Prostate gland (tissue), 2 donors: ENCODE results near the gene APOLD1. TPM values are rescaled to one million over a fixed set of nuclear protein-coding genes. Genes with fewer than 3 reads are reported as not detected.
A peak's percentile ranks its signal among the peaks of the same experiment; 100 is the strongest.

Experiments
- DNase-seq: peaks from one replicate; pipeline ENCODE4 v3.0.0-alpha.2; 2019; ENCODE audit warnings: low spot score
- H3K27ac ChIP-seq, 2 donors: fragments of 200-600 bp; sonication (generic); 2 replicates each; pipeline ENCODE4 v1.5.1; 2017 to 2019
- H3K27me3 ChIP-seq: fragments of 200-600 bp; sonication (generic); replicated peaks from 2 replicates; pipeline ENCODE4 v1.5.1; 2019; ENCODE audit not compliant: insufficient read depth
- H3K36me3 ChIP-seq, 2 donors: fragments of 200-600 bp; sonication (generic); 1 replicate in 1 of 2; 2 replicates in 1 of 2; pipeline versions ENCODE4 v1.5.1 to v1.8.1; 2017 to 2019
- H3K4me1 ChIP-seq: fragments of 200-600 bp; sonication (generic); replicated peaks from 2 replicates; pipeline ENCODE4 v1.5.1; 2019
- H3K4me3 ChIP-seq, 2 donors: fragments of 200-600 bp; sonication (generic); 2 replicates each; pipeline ENCODE4 v1.5.1; 2017 to 2019
- H3K9me3 ChIP-seq: fragments of 200-600 bp; sonication (generic); 2 replicates; pipeline ENCODE4 v1.5.1; 2017
- CTCF ChIP-seq, 4 experiments: fragments of 200-600 bp in 2 of 4; fragments of 450-650 bp in 2 of 4; sonication (generic) in 2 of 4; IDR thresholded peaks; 1 replicate in 3 of 4; 2 replicates in 1 of 4; pipeline ENCODE4 v1.5.1; 2016 to 2019; ENCODE audit warnings: antibody characterized with exemption in 4 of 4, mild to moderate bottlenecking in 2 of 4, moderate library complexity in 2 of 4
- POLR2A ChIP-seq: fragments of 450-650 bp; IDR thresholded peaks from one replicate; pipeline ENCODE4 v1.6.1; 2016; ENCODE audit warnings: antibody characterized with exemption, mild to moderate bottlenecking
- POLR2AphosphoS5 ChIP-seq: sonication (generic); formaldehyde crosslinking; IDR thresholded peaks from one replicate; pipeline ENCODE4 v1.6.1; 2017; ENCODE audit warnings: antibody characterized with exemption
- WGBS: methylation state at CpG from one replicate; pipeline ENCODE4 v1.1.5; 2018; 5-methylcytosine and 5-hydroxymethylcytosine counted together
- intact Hi-C: fragments of 100-400 bp; cut with DNase I; formaldehyde crosslinking; loops from one replicate; pipeline ENCODE4 v1.14.2; 2022
- total RNA-seq, 2 donors: library from RNA; depleted of rRNA; stranded (reverse); fragments of >200 nt; gene quantifications; one replicate each; pipeline ENCODE4 v1.1.0, GENCODE V29; 2016

Gene APOLD1
- total RNA-seq, 2 donors from 2014 or later = 10.7 to 16.1 TPM

GRCh38 chr12:12744546-12745305, 40.7 kb upstream of the APOLD1 start:
- WGBS = 53% methylated on average over 8 of the region's 8 CpGs
- Histone ChIP-seq H3K4me1 (no peaks in the 10 kb centered on the region), H3K9me3 (no peaks in the 10 kb centered on the region), H3K4me3 (no peak overlapping the region), H3K27ac (no peak overlapping the region), H3K27me3 (no peaks in the 10 kb centered on the region), H3K36me3 (no peaks in the 10 kb centered on the region)
- TF ChIP-seq POLR2A = no peak
- TF ChIP-seq CTCF (IDR thresholded peaks at IDR 0.05) = no peak
- TF ChIP-seq POLR2AphosphoS5 = peak; percentile 49
- peak; percentile 59 for DNase-seq
- intact Hi-C loops = no loop called here

- Histone ChIP-seq H3K27ac (no peak overlapping the region), H3K36me3 (no peaks in the 10 kb centered on the region), H3K27me3 (no peaks in the 10 kb centered on the region), H3K4me3 (no peak overlapping the region), H3K4me1 (no peaks in the 10 kb centered on the region), H3K9me3 (no peaks in the 10 kb centered on the region)
- DNase-seq = no peak
- intact Hi-C loops = no loop called here
- TF ChIP-seq POLR2AphosphoS5 (no peak), CTCF (IDR thresholded peaks at IDR 0.05) (no peak), POLR2A (no peak)
- 75% methylated on average over 7 of the region's 7 CpGs for WGBS
Measured at GRCh38 chr12:12745576-12746211, 39.8 kb upstream of the APOLD1 start.

- Histone ChIP-seq H3K4me3 (no peak overlapping the region), H3K36me3 (no peaks in the 10 kb centered on the region), H3K27me3 (no peaks in the 10 kb centered on the region), H3K9me3 (no peaks in the 10 kb centered on the region), H3K4me1 (no peaks in the 10 kb centered on the region), H3K27ac (no peak overlapping the region)
- intact Hi-C loops = no loop called here
- WGBS = 79% methylated on average over 3 of the region's 3 CpGs
- TF ChIP-seq POLR2AphosphoS5 = no peak
- TF ChIP-seq CTCF (IDR thresholded peaks at IDR 0.05) = no peak
- no peak for TF ChIP-seq POLR2A
- DNase-seq = no peak
Measured at GRCh38 chr12:12747278-12747677, 38.2 kb upstream of the APOLD1 start.

- TF ChIP-seq POLR2AphosphoS5 = no peak
- no peak for TF ChIP-seq CTCF (IDR thresholded peaks at IDR 0.05)
- no peak for TF ChIP-seq POLR2A
Measured at GRCh38 chr12:12748044-12748443, 37.4 kb upstream of the APOLD1 start.

GRCh38 chr12:12749433-12749832, 36.0 kb upstream of the APOLD1 start:
- 88% methylated on average over 7 of the region's 7 CpGs for WGBS
- Histone ChIP-seq H3K36me3 (no peaks in the 10 kb centered on the region), H3K27ac (no peak overlapping the region), H3K9me3 (no peaks in the 10 kb centered on the region), H3K4me1 (no peaks in the 10 kb centered on the region), H3K27me3 (no peaks in the 10 kb centered on the region), H3K4me3 (peak overlapping the region in 1 of 2 donors; percentile 5)
- intact Hi-C loops = no loop called here
- TF ChIP-seq CTCF (IDR thresholded peaks at IDR 0.05) = no peak
- no peak for TF ChIP-seq POLR2A
- TF ChIP-seq POLR2AphosphoS5 = no peak
- no peak for DNase-seq

More at GRCh38 chr12:12748044-12748443, 37.4 kb upstream of the APOLD1 start:
- 47% methylated on average over 3 of the region's 3 CpGs for WGBS
- no peaks in the 10 kb centered on the region for H3K9me3 ChIP-seq
- no peaks in the 10 kb centered on the region for H3K36me3 ChIP-seq
- H3K27ac ChIP-seq = no peak overlapping the region
- no peaks in the 10 kb centered on the region for H3K4me1 ChIP-seq
- no peaks in the 10 kb centered on the region for H3K27me3 ChIP-seq
- intact Hi-C loops = no loop called here
- DNase-seq = no peak
- H3K4me3 ChIP-seq = no peak overlapping the region
